Cardiac fibroblast (primary cell): Measurements from ENCODE around the gene SRRM4.

Experiments used
- DNase-seq, 2 donors: peaks; one replicate each; pipeline versions ENCODE4 v3.0.0 to v3.0.0-alpha.2; 2010; ENCODE audit warnings: low read depth in 2 of 2
- H3K4me3 ChIP-seq, 2 donors: replicated peaks in 1 of 2; 1 replicate in 1 of 2; 2 replicates in 1 of 2; pipeline ENCODE4 v1.5.1; 2011; ENCODE audit warnings: low read depth in 2 of 2, low read length in 2 of 2, mild to moderate bottlenecking in 2 of 2, moderate library complexity in 1 of 2
- TF ChIP-seq, protein P1 (sequence below): IDR thresholded peaks from one replicate; pipeline ENCODE4 v1.5.1; 2011; ENCODE audit warnings: low read depth, mild to moderate bottlenecking, low read length, inconsistent platforms

The SRRM4 gene

DNA sequence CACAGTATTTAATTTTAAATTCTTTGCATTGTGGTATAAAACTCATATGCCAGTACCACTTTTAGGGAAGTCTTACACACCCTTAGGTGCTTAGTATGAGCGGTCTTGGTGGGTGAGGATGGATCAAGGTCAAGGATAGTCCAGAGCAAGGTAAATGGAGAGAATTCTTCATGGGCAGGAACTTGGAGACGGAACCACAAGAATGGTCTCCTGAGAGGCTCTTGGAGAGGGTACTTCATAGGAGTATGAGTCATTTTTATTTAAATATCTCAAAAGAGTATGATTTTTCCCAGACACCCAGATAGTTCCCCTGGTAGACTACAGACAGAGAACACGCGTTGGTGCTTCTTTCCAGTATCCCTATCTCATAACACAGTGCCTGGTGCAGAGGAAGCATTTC, 219.3 kb downstream of the SRRM4 start:
- no peak for DNase-seq
- TF ChIP-seq, protein P1, sequence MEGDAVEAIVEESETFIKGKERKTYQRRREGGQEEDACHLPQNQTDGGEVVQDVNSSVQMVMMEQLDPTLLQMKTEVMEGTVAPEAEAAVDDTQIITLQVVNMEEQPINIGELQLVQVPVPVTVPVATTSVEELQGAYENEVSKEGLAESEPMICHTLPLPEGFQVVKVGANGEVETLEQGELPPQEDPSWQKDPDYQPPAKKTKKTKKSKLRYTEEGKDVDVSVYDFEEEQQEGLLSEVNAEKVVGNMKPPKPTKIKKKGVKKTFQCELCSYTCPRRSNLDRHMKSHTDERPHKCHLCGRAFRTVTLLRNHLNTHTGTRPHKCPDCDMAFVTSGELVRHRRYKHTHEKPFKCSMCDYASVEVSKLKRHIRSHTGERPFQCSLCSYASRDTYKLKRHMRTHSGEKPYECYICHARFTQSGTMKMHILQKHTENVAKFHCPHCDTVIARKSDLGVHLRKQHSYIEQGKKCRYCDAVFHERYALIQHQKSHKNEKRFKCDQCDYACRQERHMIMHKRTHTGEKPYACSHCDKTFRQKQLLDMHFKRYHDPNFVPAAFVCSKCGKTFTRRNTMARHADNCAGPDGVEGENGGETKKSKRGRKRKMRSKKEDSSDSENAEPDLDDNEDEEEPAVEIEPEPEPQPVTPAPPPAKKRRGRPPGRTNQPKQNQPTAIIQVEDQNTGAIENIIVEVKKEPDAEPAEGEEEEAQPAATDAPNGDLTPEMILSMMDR = no peak
- no peak overlapping the region for H3K4me3 ChIP-seq

DNA sequence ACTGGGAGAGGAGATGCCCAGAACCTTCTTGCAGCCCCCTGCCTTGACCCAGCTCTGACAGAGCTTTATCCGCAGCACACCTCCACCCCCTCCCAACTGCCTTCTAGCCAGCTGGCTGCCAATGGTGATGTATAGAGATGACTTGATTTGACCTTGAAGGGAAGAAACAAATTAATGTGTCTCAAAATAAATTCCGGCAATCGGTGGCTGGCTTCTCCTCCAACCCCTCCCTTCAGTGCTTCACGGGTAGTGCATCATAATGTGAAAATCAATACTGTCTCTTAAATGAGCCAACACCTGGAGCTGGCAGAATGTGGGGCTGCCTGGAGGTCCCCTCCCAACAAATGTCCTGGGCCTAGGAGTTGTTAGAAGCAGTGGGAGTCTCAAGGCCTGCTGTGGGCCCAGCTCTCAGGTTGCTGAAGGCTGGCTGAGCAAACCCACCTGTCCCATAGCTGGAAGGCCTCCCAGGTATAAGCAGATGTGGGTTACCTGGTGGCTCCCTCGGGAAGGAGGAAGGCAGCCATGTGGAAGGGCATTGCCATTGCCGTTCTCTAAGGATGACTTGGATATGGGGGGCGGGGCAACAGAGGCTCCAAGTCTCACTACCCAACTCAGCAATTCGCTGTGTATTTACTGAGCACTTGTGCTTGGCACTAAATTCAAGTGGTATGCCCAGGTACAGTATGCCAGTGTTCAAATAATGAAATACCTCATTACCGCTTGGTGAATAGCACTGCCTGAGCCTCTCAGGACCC, 220.6 kb downstream of the SRRM4 start:
- TF ChIP-seq, protein P1 = no peak
- no peak for DNase-seq
- no peak overlapping the region for H3K4me3 ChIP-seq

DNA sequence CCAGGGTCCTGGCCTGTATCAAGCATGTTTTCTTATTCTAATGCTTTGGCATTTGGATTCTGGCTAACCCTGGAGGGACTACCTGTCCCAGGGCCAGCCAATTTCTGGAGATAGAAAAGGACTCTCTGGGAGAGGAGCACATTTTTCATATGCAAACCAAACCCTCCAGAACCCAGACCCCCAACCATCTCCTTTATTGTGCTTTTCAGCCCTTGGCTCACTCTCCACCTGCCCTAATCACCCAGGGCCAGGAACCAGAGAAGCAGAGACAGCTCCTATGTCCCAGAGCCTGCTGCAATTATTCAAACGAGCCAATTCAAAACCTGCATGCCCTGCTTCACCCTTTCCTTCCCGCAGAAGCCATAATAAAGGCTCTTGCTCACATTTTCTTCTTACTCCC, 221.2 kb downstream of the SRRM4 start:
- TF ChIP-seq, protein P1 = no peak
- no peak for DNase-seq
- no peak overlapping the region for H3K4me3 ChIP-seq

DNA sequence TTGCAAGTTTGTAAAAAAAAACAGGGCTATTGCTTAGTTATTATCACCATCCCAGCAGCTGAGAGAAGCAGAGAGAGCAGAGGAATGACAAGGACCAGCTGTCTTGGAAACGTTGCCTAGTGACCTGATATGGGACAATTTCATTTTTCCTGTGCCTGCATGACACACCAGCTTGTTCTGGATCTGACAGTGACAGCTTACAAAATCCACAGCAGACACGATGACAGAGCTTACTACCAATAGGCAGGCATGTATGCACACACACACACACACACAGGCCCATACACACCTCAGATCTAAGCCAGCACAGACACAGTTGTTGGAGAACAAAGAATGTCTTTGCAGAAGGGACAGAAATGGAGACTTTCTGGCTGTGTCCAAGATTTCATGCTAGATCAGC, 222.8 kb downstream of the SRRM4 start:
- DNase-seq = no peak
- TF ChIP-seq, protein P1 = no peak
- no peak overlapping the region for H3K4me3 ChIP-seq

DNA sequence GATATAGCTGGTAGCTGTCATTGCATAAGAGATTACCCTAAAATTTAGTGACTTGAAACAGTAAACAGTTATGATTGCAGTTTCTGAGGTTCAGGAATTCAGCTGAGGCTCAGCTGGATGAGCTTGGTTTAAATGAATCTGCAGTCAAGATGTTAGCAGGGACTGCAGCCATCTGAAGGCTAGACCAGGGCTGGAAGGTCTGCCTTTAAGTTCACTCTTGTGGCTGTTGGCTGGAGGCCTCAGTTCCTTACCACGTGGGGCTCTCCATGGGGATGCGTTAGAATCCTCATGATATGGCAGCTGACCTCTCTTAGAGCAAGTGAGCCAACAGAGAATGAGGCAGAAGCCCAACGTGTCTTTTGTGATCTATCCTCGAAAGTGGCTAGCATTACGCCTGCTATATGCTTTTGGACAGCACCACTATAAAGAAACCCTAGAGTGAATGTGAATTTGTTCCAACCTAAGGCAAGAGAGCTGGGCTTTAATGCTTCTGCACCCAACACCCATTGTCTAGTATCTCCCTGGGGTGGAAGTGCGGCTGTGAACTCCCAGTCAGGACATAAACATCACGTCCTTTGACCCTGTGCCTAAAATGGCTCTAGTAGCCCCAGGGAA, 223.4 kb downstream of the SRRM4 start:
- TF ChIP-seq, protein P1 = no peak
- H3K4me3 ChIP-seq = no peak overlapping the region
- DNase-seq = no peak

DNA sequence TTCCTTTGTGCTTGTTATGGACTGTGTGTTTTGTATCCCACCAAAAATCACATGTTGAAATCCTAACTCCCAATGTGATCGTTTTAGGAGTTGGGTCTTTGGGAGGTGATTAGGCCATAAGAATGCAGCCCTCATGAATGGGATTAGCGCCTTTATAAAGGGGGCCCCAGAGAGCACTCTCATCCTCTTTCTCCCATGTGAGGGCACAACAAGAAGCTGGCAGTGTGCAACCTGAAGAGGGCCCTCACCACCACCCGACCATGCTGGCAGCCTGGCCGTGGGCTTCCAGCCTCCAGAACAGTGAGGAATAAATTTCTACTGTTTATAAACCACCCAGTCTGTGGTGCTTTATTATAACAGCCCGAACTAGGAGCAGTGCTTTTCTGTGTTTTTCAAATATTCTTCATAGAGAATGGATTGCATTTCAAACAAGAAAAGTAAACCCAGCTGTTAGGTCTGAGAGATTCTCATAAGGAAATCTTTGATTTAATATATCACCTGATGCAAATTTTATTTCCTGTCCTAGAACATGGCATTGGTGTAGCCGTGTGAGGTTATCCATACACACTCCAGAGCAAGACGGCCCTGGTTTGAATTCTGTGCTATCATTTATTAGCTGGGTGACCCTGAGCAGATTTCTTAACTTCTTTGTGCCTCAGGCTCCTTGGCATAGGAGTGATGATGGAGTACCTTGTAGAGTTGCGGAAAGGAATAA, 225.2 kb downstream of the SRRM4 start:
- no peak for DNase-seq
- TF ChIP-seq, protein P1 = no peak
- no peak overlapping the region for H3K4me3 ChIP-seq
